ENCODE data around the gene DNAJC15. TPM values are rescaled to one million over a fixed set of nuclear protein-coding genes. Genes with fewer than 3 reads are reported as not detected.
A peak's percentile ranks its signal among the peaks of the same experiment; 100 is the strongest.

DNAJC15 gene
- total and polyA plus RNA-seq, 2 experiments from 2014 or later, result 1.0 to 5.2 TPM

DNA sequence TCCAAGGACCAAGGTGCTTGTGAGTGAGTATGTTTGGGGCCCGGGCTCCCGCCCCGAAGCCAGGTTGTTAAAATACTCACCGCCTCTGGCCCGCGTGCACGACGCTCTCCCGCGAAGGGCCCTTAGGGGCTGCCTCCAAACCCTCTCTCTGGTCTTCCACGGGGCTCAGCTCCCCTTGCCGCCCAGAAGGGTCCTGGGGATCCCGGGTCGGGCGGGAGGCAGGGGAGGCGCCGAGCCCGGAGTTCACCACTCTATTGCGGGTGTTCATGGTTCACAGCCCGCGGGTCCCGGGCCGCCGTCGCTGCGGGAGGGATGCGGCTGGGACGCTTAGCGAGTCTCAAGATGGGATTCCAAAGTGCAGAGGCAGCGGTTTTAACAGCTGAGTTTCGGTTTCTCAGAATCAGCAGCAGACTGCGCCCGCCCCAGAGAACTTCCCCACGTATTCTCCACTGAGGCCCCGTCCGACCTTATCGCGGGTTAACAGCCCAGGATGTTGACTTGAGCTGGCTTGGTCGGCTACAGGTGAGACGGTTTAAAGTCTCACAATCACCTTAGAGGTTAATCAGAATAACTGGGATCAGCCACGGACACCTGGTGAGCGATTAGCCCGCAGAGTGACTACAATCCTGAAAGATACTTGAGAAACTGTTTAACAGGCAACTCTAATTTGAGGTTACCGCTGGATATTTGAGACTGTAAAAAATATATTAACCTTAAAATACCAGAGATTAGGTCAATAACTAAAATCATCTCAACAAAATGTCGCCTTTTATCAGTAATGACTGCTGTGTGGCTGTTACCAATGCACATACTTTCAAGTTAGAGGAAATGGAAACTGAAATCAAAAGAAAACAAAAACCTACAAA is 31.3 kb upstream of the DNAJC15 start, which contains the start of gene EPSTI1:
Gene EPSTI1 (minus strand): TSS at position 344 of the 866 bp plus-strand sequence. CDS start 76 bp downstream, at position 268.
- H3K4me1 ChIP-seq (ENCODE audit: low read depth), result peaks cover 42% of the 10 kb centered on the region
- TF ChIP-seq, protein P1, sequence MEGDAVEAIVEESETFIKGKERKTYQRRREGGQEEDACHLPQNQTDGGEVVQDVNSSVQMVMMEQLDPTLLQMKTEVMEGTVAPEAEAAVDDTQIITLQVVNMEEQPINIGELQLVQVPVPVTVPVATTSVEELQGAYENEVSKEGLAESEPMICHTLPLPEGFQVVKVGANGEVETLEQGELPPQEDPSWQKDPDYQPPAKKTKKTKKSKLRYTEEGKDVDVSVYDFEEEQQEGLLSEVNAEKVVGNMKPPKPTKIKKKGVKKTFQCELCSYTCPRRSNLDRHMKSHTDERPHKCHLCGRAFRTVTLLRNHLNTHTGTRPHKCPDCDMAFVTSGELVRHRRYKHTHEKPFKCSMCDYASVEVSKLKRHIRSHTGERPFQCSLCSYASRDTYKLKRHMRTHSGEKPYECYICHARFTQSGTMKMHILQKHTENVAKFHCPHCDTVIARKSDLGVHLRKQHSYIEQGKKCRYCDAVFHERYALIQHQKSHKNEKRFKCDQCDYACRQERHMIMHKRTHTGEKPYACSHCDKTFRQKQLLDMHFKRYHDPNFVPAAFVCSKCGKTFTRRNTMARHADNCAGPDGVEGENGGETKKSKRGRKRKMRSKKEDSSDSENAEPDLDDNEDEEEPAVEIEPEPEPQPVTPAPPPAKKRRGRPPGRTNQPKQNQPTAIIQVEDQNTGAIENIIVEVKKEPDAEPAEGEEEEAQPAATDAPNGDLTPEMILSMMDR (IDR thresholded peaks at IDR 0.05; ENCODE audit: low read depth, low read length), result no peak
- no peaks in the 10 kb centered on the region for H3K27me3 ChIP-seq
- H3K4me3 ChIP-seq, result peak within 1 kb of the TSS; percentile 0
- H3K27ac ChIP-seq, result peak within 1 kb of the TSS; percentile 88
- peak; percentile 38 to 79 for DNase-seq (ENCODE audit: low read depth in 1 of 2, low spot score in 1 of 2)
- no peaks in the 10 kb centered on the region for H3K36me3 ChIP-seq
- H3K9me3 ChIP-seq (ENCODE audit: low read depth), result no peaks in the 10 kb centered on the region

DNA sequence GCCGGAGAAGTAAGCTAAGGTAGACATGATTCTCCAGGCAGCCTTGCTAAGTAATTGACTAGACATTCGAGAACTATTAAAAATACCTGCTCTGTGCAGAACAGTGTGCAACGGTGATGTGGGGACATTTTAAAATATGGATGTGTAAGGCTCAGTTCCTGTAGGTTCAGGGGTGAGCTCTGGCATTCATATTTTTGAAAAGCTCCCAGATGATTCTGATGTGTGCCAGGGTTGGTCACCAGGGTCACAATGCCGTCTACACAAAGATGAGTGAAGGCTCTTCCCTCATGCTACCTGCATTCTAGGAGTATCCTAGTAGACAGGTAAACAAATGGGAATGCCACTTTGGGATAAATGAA is 30.6 kb upstream of the DNAJC15 start:
- H3K4me3 ChIP-seq, result no peak overlapping the region

DNA sequence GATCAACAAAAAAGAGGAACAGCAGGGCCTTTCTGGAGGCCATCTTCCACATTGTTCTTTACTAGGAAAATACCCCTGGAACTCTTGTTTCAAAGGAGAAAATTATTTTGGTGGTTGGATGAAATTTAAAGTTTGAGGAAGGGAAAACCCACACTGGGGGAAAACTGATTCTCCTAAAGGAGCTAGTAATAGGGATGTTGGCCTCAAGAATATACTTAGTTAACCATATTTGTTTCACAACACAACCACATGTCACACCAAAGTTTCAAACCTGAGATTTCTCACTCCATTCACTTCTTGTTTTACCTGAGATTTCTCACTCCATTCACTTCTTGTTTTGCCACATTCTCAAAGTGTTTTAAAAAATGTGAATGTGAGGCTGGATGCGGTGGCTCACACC is 28.5 kb upstream of the DNAJC15 start:
- TF ChIP-seq, protein P1 (IDR thresholded peaks at IDR 0.05; ENCODE audit: low read depth, low read length), result no peak
- no peak for DNase-seq (ENCODE audit: low read depth in 1 of 2, low spot score in 1 of 2)
- Histone ChIP-seq H3K27me3 (no peaks in the 10 kb centered on the region), H3K4me3 (no peak overlapping the region), H3K27ac (no peak overlapping the region), H3K4me1 (ENCODE audit: low read depth) (peaks cover 57% of the 10 kb centered on the region), H3K9me3 (ENCODE audit: low read depth) (no peaks in the 10 kb centered on the region), H3K36me3 (no peaks in the 10 kb centered on the region)

More for the DNA sequence above, 30.6 kb upstream of the DNAJC15 start:
- no peaks in the 10 kb centered on the region for H3K27me3 ChIP-seq
- H3K27ac ChIP-seq, result peak overlapping the region; percentile 88
- no peak for DNase-seq (ENCODE audit: low read depth in 1 of 2, low spot score in 1 of 2)
- no peaks in the 10 kb centered on the region for H3K9me3 ChIP-seq (ENCODE audit: low read depth)
- no peaks in the 10 kb centered on the region for H3K36me3 ChIP-seq
- peaks cover 48% of the 10 kb centered on the region for H3K4me1 ChIP-seq (ENCODE audit: low read depth)
- TF ChIP-seq, protein P1 (IDR thresholded peaks at IDR 0.05; ENCODE audit: low read depth, low read length), result no peak

DNA sequence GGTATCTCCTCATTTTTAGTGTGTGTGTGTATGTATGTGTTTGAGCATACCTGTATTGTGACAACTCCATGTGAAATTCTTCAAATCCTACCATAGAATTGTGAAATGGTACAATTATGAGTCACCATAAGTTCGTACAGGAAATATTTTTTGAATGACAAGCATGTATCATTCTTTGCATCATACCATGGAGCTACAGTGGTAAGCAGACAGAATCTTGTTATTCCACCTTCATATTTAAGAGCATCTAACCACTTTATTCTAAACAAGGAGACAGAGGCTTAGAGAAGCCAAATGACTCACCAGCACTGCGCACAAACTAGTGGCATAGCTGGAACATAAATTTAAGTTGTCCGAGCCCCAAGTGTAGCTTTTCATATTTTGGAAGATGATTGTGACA is 26.8 kb upstream of the DNAJC15 start:
- no peaks in the 10 kb centered on the region for H3K36me3 ChIP-seq
- TF ChIP-seq, protein P1 (IDR thresholded peaks at IDR 0.05; ENCODE audit: low read depth, low read length), result no peak
- no peaks in the 10 kb centered on the region for H3K27me3 ChIP-seq

DNA sequence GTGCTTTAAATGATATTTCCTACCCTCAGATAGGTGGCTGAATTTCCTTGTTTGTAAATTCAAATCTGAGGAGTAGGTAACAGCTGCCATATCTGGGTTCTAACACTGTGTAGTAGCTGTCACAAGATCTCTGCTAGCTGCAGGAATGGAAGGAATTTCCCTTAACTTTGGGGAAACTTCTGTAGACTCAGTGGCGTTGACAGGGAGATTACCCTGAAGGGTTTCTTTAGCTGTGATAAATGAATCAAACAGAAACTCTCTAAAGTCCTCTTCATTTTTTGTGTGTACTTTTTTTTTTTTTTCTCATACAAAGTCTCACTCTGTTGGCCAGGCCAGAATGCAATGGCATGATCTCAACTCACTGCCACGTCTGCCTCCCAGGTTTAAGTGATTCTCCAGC is 26.0 kb upstream of the DNAJC15 start:
- Histone ChIP-seq H3K27ac (peak overlapping the region; percentile 91), H3K36me3 (no peaks in the 10 kb centered on the region), H3K9me3 (ENCODE audit: low read depth) (no peaks in the 10 kb centered on the region), H3K27me3 (no peaks in the 10 kb centered on the region), H3K4me3 (no peak overlapping the region), H3K4me1 (ENCODE audit: low read depth) (peaks cover 38% of the 10 kb centered on the region)
- TF ChIP-seq, protein P1 (IDR thresholded peaks at IDR 0.05; ENCODE audit: low read depth, low read length), result no peak
- peak; percentile 61 to 69 for DNase-seq (ENCODE audit: low read depth in 1 of 2, low spot score in 1 of 2)

More for the DNA sequence above, 26.8 kb upstream of the DNAJC15 start:
- peak overlapping the region; percentile 91 for H3K27ac ChIP-seq
- H3K4me3 ChIP-seq, result no peak overlapping the region
- no peaks in the 10 kb centered on the region for H3K9me3 ChIP-seq (ENCODE audit: low read depth)
- peaks cover 40% of the 10 kb centered on the region for H3K4me1 ChIP-seq (ENCODE audit: low read depth)
- peak in 1 of 2 donors; percentile 69 for DNase-seq (ENCODE audit: low read depth in 1 of 2, low spot score in 1 of 2)

Data from cardiac muscle cell (in vitro differentiated cells and primary cell).